GM12878 (cell line): ENCODE measurements around the gene SOCS1. TPM values are rescaled to one million over a fixed set of nuclear protein-coding genes. Genes with fewer than 3 reads are reported as not detected.

Experiments
- ATAC-seq: fragments of 200-7000 bp; cut with Tn5 transposase; 3 replicates; pipeline ENCODE4 v1.9.1; 2020; ENCODE audit warnings: mild to moderate bottlenecking, moderate library complexity
- BruUV-seq: library from RNA; stranded (reverse); fragments of 400-500 nt; replicated peaks from 2 replicates; lab custom pipeline; 2021; lab: Mats Ljungman, UMichigan
- CTCF ChIA-PET: fragments of 300-600 bp; sonication (Branson Sonifier 250); formaldehyde crosslinking; extraction: SDS; loops from one replicate; lab custom pipeline; 2021; ENCODE audit warnings: inconsistent platforms; lab: Yijun Ruan, JAX
- POLR2A ChIA-PET: fragments of 350-600 bp; formaldehyde crosslinking; extraction: SDS; loops from one replicate; lab custom pipeline; 2021; ENCODE audit warnings: inconsistent platforms; lab: Charles Lee
- RAD21 ChIA-PET: fragments of 300-600 bp; sonication (Branson Sonifier 250); formaldehyde crosslinking; loops from one replicate; lab custom pipeline; 2023; ENCODE audit warnings: antibody characterized with exemption; ENCODE audit not compliant: unreplicated experiment; lab: Charles Lee
- SMC1A ChIA-PET: fragments of 300-600 bp; sonication (Branson Sonifier 250); formaldehyde crosslinking; loops from one replicate; lab custom pipeline; 2023; ENCODE audit not compliant: unreplicated experiment, uncharacterized antibody; lab: Charles Lee
- DNase-seq: peaks from one replicate; pipeline ENCODE4 v3.0.0-alpha.2; 2011; ENCODE audit warnings: low read depth, low spot score
- FAIRE-seq: peaks from 3 replicates; lab custom pipeline; 2011; peaks lifted over from hg19 to GRCh38; lab: Jason Lieb, UNC
- H2AFZ ChIP-seq: 2 replicates; pipeline ENCODE4 v1.6.0; 2011; ENCODE audit warnings: low read depth, low read length, control low read depth; ENCODE audit not compliant: control insufficient read depth
- H3K27ac ChIP-seq: 2 replicates; pipeline ENCODE4 v1.5.1; 2011; ENCODE audit warnings: control low read depth; ENCODE audit not compliant: control insufficient read depth, insufficient read depth
- H3K27me3 ChIP-seq, 2 experiments: replicated peaks in 1 of 2; 2 replicates each; pipeline versions ENCODE4 v1.6.0 to v1.6.1; 2011; ENCODE audit warnings: low read length in 1 of 2; ENCODE audit not compliant: control insufficient read depth in 2 of 2, insufficient read depth in 2 of 2
- H3K36me3 ChIP-seq, 2 experiments: 2 replicates each; pipeline ENCODE4 v1.5.1; 2011; ENCODE audit warnings: low read length in 1 of 2; ENCODE audit not compliant: control insufficient read depth in 2 of 2, insufficient read depth in 2 of 2
- H3K4me1 ChIP-seq: 2 replicates; pipeline ENCODE4 v1.6.1; 2011; ENCODE audit warnings: mild to moderate bottlenecking, low read length, moderate library complexity, mixed read lengths; ENCODE audit not compliant: control insufficient read depth, insufficient read depth
- H3K4me2 ChIP-seq: 2 replicates; pipeline ENCODE4 v1.6.0; 2011; ENCODE audit warnings: control low read depth; ENCODE audit not compliant: control insufficient read depth, insufficient read depth
- H3K4me3 ChIP-seq: fragments of 200-600 bp; sonication (generic); 2 replicates; pipeline ENCODE4 v1.5.1; 2016
- H3K79me2 ChIP-seq: 2 replicates; pipeline ENCODE4 v1.6.0; 2011; ENCODE audit warnings: low read length; ENCODE audit not compliant: control insufficient read depth, insufficient read depth
- H3K9ac ChIP-seq: 2 replicates; pipeline ENCODE4 v1.8.0; 2011; ENCODE audit warnings: low read length, control low read depth, mixed read lengths; ENCODE audit not compliant: control insufficient read depth, insufficient read depth
- H3K9me3 ChIP-seq: replicated peaks from 3 replicates; pipeline ENCODE4 v1.5.1; 2011; ENCODE audit warnings: mild to moderate bottlenecking, low read length; ENCODE audit not compliant: control insufficient read depth, insufficient read depth
- H4K20me1 ChIP-seq: 2 replicates; pipeline ENCODE4 v1.6.0; 2011; ENCODE audit not compliant: control insufficient read depth, insufficient read depth
- BCL11A ChIP-seq: IDR thresholded peaks from 2 replicates; pipeline ENCODE4 v1.6.1; 2011; ENCODE audit warnings: low read depth, low read length
- HDAC6 ChIP-seq: fragments of 200-600 bp; sonication (generic); IDR thresholded peaks from one replicate; pipeline ENCODE4 v1.8.0; 2017; ENCODE audit warnings: antibody characterized with exemption; ENCODE audit not compliant: unreplicated experiment
- SPI1 ChIP-seq: IDR thresholded peaks from 2 replicates; pipeline ENCODE4 v1.6.1; 2011; ENCODE audit warnings: low read depth, mild to moderate bottlenecking, low read length, moderate library complexity, borderline replicate concordance; ENCODE audit not compliant: insufficient read depth
- SRF ChIP-seq, 2 experiments: IDR thresholded peaks; 2 replicates each; pipeline ENCODE4 v1.6.1; 2011; ENCODE audit warnings: low read depth in 2 of 2, low read length in 2 of 2, mild to moderate bottlenecking in 1 of 2, moderate library complexity in 1 of 2
- WGBS: methylation state at CpG from one replicate; pipeline ENCODE4 v1.1.6; 2016; ENCODE audit warnings: low lambda C conversion rate; ENCODE audit not compliant: insufficient replicate concordance, insufficient coverage; ENCODE audit errors: missing lambda C conversion rate; 5-methylcytosine and 5-hydroxymethylcytosine counted together
- in situ Hi-C: fragments of 300-500 bp; cut with MboI; formaldehyde crosslinking; loops from 9 replicates; pipeline ENCODE4 v1.14.3; 2018; ENCODE audit warnings: mixed read lengths
- intact Hi-C: fragments of 100-400 bp; cut with micrococcal nuclease; formaldehyde crosslinking; loops from one replicate; pipeline ENCODE4 v1.14.2; 2022; ENCODE audit not compliant: unreplicated experiment
- polyA plus RNA-seq, 11 experiments: library from polyadenylated mRNA; depleted of rRNA in 4 of 11; unstranded in 6 of 11; stranded (reverse) in 5 of 11; fragments of >200 nt; fragmentation: Nextera tagmentation in 4 of 11; fragmentation: Illumina TruSeq in 1 of 11; extraction: Ambion mirVana in 4 of 11; extraction: Trizol in 1 of 11; gene quantifications; 1 replicate in 1 of 11; 2 replicates in 10 of 11; pipeline versions ENCODE4 v1.2.1 to v1.2.3, GENCODE V29; 2011 to 2016; ENCODE audit warnings: inconsistent platforms in 2 of 11, missing spikeins in 2 of 11, low read depth in 1 of 11
- total RNA-seq, 4 experiments: library from RNA; depleted of rRNA in 3 of 4; stranded (reverse); fragments of >200 nt in 3 of 4; fragmentation: Illumina TruSeq in 1 of 4; extraction: Trizol in 1 of 4; gene quantifications; 2 replicates each; pipeline versions ENCODE4 v1.2.1 to v1.2.3, GENCODE V29; 2013 to 2021

Gene SOCS1
- total and polyA plus RNA-seq, 10 of the 15 experiments (the other 5 are each of a cell fraction or from before 2014, with no cell fraction given): 0.42 to 39.8 (median 11.2) TPM

- H3K36me3 ChIP-seq: no peaks in the 10 kb centered on the region
- no peak within 1 kb of the TSS for H3K9ac ChIP-seq
- no peak within 1 kb of the TSS for H3K4me3 ChIP-seq
- no peak for FAIRE-seq
- H3K79me2 ChIP-seq: no peaks in the 10 kb centered on the region
- no peak within 1 kb of the TSS for H3K4me2 ChIP-seq
- H3K4me1 ChIP-seq: peaks cover 6% of the 10 kb centered on the region
- TF ChIP-seq SRF (IDR thresholded peaks at IDR 0.05; ENCODE audit: low read depth in 2 of 2, low read length in 2 of 2) (peak; percentile 59 to 77), BCL11A (no peak)
- H3K27ac ChIP-seq: no peak within 1 kb of the TSS
- H3K9me3 ChIP-seq: no peaks in the 10 kb centered on the region
- ChIA-PET SMC1A (no interaction called here), CTCF (no interaction called here), RAD21 (no interaction called here), POLR2A (no interaction called here)
- no TSS peak for BruUV-seq
- no peak within 1 kb of the TSS for H2AFZ ChIP-seq
- no peak for DNase-seq
- intact Hi-C loops (no loop called here), in situ Hi-C loops (no loop called here)
- no peak for ATAC-seq
- H3K27me3 ChIP-seq: no peaks in the 10 kb centered on the region
- 78% methylated on average over 19 of the region's 25 CpGs for WGBS
- no peaks in the 10 kb centered on the region for H4K20me1 ChIP-seq
Measured at GRCh38 chr16:11280616-11281522, 24.9 kb upstream of the SOCS1 start, which contains the start of gene PRM1. TSS of gene PRM1 (minus strand) at chr16:11281330. CDS start at chr16:11281238, 92 bp downstream.

GRCh38 chr16:11278681-11279628, 23.0 kb upstream of the SOCS1 start:
- Histone ChIP-seq H3K4me1 (no peaks in the 10 kb centered on the region), H4K20me1 (no peaks in the 10 kb centered on the region), H3K36me3 (no peaks in the 10 kb centered on the region), H3K79me2 (no peaks in the 10 kb centered on the region), H3K4me3 (no peak overlapping the region), H3K27ac (no peak overlapping the region), H3K9ac (no peak overlapping the region), H3K9me3 (no peaks in the 10 kb centered on the region), H2AFZ (no peak overlapping the region; the same call in 1 of the 2 replicates), H3K4me2 (no peak overlapping the region), H3K27me3 (no peaks in the 10 kb centered on the region)
- POLR2A ChIA-PET: no interaction called here
- in situ Hi-C loops: no loop called here
- CTCF ChIA-PET: interaction anchor here (0.6 to 0.8 kb wide), 2 partner anchors 17 to 72 kb away, joined by 3 read pairs; no protein-coding TSS in a partner anchor
- TF ChIP-seq SPI1 (peak; percentile 47; the same call in 1 of the 2 replicates), HDAC6 (no peak)
- SMC1A ChIA-PET: interaction anchor here (1.1 to 1.4 kb wide), 3 partner anchors 18 to 45 kb away, joined by 3 to 4 read pairs (median 4); no protein-coding TSS in a partner anchor
- intact Hi-C loops: no loop called here
- FAIRE-seq (no peak), DNase-seq (no peak), ATAC-seq (peak; percentile 14; the same call in 2 of the 3 replicates)
- 50% methylated on average over 7 of the region's 7 CpGs for WGBS
- no TSS peak for BruUV-seq
- RAD21 ChIA-PET: interaction anchor here (1.2 kb wide), 2 partner anchors 19 to 32 kb away, joined by 3 to 6 read pairs; no protein-coding TSS in a partner anchor
